HepG2 (cell line): ENCODE data around the gene SCML1. TPM values are rescaled to one million over a fixed set of nuclear protein-coding genes. Genes with fewer than 3 reads are reported as not detected.

Experiments
- ATAC-seq: fragments of 200-7000 bp; cut with Tn5 transposase; 3 replicates; pipeline ENCODE4 v1.9.1; 2020; ENCODE audit warnings: mild to moderate bottlenecking, moderate library complexity
- BruUV-seq: library from RNA; stranded (reverse); fragments of 400-500 nt; replicated peaks from 2 replicates; lab custom pipeline; 2021; lab: Mats Ljungman, UMichigan
- CTCF ChIA-PET: fragments of 300-600 bp; formaldehyde crosslinking; extraction: SDS; loops from one replicate; lab custom pipeline; 2021; ENCODE audit warnings: low total read pairs, inconsistent platforms, low intra/inter-chr PET ratio; lab: Yijun Ruan, JAX
- POLR2A ChIA-PET: fragments of 350-600 bp; sonication (Branson Sonifier 250); formaldehyde crosslinking; loops from one replicate; lab custom pipeline; 2020; ENCODE audit warnings: antibody characterized with exemption, inconsistent platforms; lab: Yijun Ruan, JAX
- DNase-seq: peaks from one replicate; pipeline ENCODE4 v3.0.0-alpha.2; 2015; ENCODE audit warnings: low spot score
- FAIRE-seq: peaks from 3 replicates; lab custom pipeline; 2011; peaks lifted over from hg19 to GRCh38; lab: Jason Lieb, UNC
- H2AFZ ChIP-seq: one replicate; pipeline ENCODE4 v1.6.1; 2011; ENCODE audit warnings: low read length, inconsistent platforms
- H3K27ac ChIP-seq: fragments of 300-600 bp; 3 replicates; pipeline ENCODE4 v1.8.0; 2011; ENCODE audit warnings: mixed run types, mild to moderate bottlenecking, mixed read lengths, low read length, inconsistent platforms; ENCODE audit not compliant: insufficient read depth; ENCODE audit errors: extremely low read length
- H3K27me3 ChIP-seq, 2 experiments: fragments of 200-600 bp in 1 of 2; 2 replicates in 1 of 2; 3 replicates in 1 of 2; pipeline versions ENCODE4 v1.6.0 to v1.8.0; 2011; ENCODE audit warnings: low read length in 2 of 2, mild to moderate bottlenecking in 2 of 2, moderate library complexity in 2 of 2, inconsistent platforms in 1 of 2; ENCODE audit not compliant: insufficient read depth in 2 of 2, control insufficient read depth in 1 of 2
- H3K36me3 ChIP-seq, 2 experiments: fragments of 200-600 bp in 1 of 2; replicated peaks in 1 of 2; 2 replicates in 1 of 2; 3 replicates in 1 of 2; pipeline versions ENCODE4 v1.5.1 to v1.8.0; 2011; ENCODE audit warnings: low read length in 2 of 2, inconsistent platforms in 1 of 2; ENCODE audit not compliant: insufficient read depth in 2 of 2, control insufficient read depth in 1 of 2
- H3K4me1 ChIP-seq: 2 replicates; pipeline ENCODE4 v1.5.1; 2012; ENCODE audit warnings: low read length, inconsistent platforms; ENCODE audit not compliant: insufficient read depth
- H3K4me2 ChIP-seq: 2 replicates; pipeline ENCODE4 v1.6.0; 2011; ENCODE audit warnings: low read depth, low read length, inconsistent platforms
- H3K4me3 ChIP-seq, 3 experiments: fragments of 200-600 bp in 1 of 3; sonication (generic), shearing (Covaris generic) in 1 of 3; replicated peaks in 1 of 3; 2 replicates each; pipeline ENCODE4 v1.5.1; 2011 to 2016; ENCODE audit warnings: low read length in 3 of 3, inconsistent platforms in 2 of 3, low read depth in 2 of 3, mild to moderate bottlenecking in 2 of 3, control low read depth in 1 of 3, mixed read lengths in 1 of 3; ENCODE audit not compliant: insufficient read depth in 1 of 3
- H3K79me2 ChIP-seq: one replicate; pipeline ENCODE4 v1.6.1; 2011; ENCODE audit warnings: low read length, inconsistent platforms; ENCODE audit not compliant: insufficient read depth
- H3K9ac ChIP-seq: 2 replicates; pipeline ENCODE4 v1.6.0; 2011; ENCODE audit warnings: mild to moderate bottlenecking, low read depth, low read length, inconsistent platforms; ENCODE audit not compliant: insufficient read depth
- H3K9me3 ChIP-seq: 2 replicates; pipeline ENCODE4 v1.5.1; 2012; ENCODE audit warnings: mild to moderate bottlenecking, low read length
- H4K20me1 ChIP-seq: 2 replicates; pipeline ENCODE4 v1.6.0; 2011; ENCODE audit warnings: inconsistent platforms, mild to moderate bottlenecking, low read length, moderate library complexity; ENCODE audit not compliant: insufficient read depth
- AHDC1 ChIP-seq: sonication (generic); formaldehyde crosslinking; IDR thresholded peaks from 2 replicates; pipeline ENCODE4 v1.5.1; 2020; ENCODE audit warnings: mild to moderate bottlenecking, missing genetic modification reagents, borderline replicate concordance
- ARNTL ChIP-seq: sonication (generic); formaldehyde crosslinking; IDR thresholded peaks from 2 replicates; pipeline ENCODE4 v1.4.0; 2020; ENCODE audit warnings: mild to moderate bottlenecking, missing genetic modification reagents
- EEA1 ChIP-seq: sonication (generic); formaldehyde crosslinking; IDR thresholded peaks from 2 replicates; pipeline ENCODE4 v1.5.1; 2020; ENCODE audit warnings: mild to moderate bottlenecking, missing genetic modification reagents, borderline replicate concordance
- FOXM1 ChIP-seq: sonication (generic); formaldehyde crosslinking; IDR thresholded peaks from 2 replicates; pipeline ENCODE4 v1.5.0; 2020; ENCODE audit warnings: missing genetic modification reagents
- NCOA1 ChIP-seq: sonication (generic); formaldehyde crosslinking; IDR thresholded peaks from 2 replicates; pipeline ENCODE4 v1.9.0; 2021; ENCODE audit warnings: missing genetic modification reagents
- NR3C1 ChIP-seq: sonication (generic); formaldehyde crosslinking; IDR thresholded peaks from 2 replicates; pipeline ENCODE4 v1.4.0; 2020; ENCODE audit warnings: missing genetic modification reagents
- PAWR ChIP-seq: sonication (generic); formaldehyde crosslinking; IDR thresholded peaks from 2 replicates; pipeline ENCODE4 v1.4.0; 2020; ENCODE audit warnings: missing genetic modification reagents, mild to moderate bottlenecking, borderline replicate concordance
- SNAI1 ChIP-seq: sonication (generic); formaldehyde crosslinking; IDR thresholded peaks from 2 replicates; pipeline ENCODE4 v1.5.0; 2020; ENCODE audit warnings: mild to moderate bottlenecking, missing genetic modification reagents, borderline replicate concordance
- THRA ChIP-seq: sonication (generic); formaldehyde crosslinking; IDR thresholded peaks from 2 replicates; pipeline ENCODE4 v1.4.0; 2020; ENCODE audit warnings: missing genetic modification reagents, borderline replicate concordance
- XRCC5 ChIP-seq: fragments of 200-400 bp; formaldehyde crosslinking; optimal IDR thresholded peaks from 2 replicates; pipeline ENCODE3; 2017; ENCODE audit warnings: mild to moderate bottlenecking, low read length
- ZBTB7A ChIP-seq: sonication (generic); formaldehyde crosslinking; IDR thresholded peaks from 2 replicates; pipeline ENCODE4 v1.8.0; 2022; ENCODE audit warnings: mild to moderate bottlenecking, missing genetic modification reagents
- ZC3H4 ChIP-seq: sonication (generic); formaldehyde crosslinking; IDR thresholded peaks from 2 replicates; pipeline ENCODE4 v1.4.0; 2020; ENCODE audit warnings: missing genetic modification reagents, borderline replicate concordance
- ZNF329 ChIP-seq: sonication (generic); formaldehyde crosslinking; IDR thresholded peaks from 2 replicates; pipeline ENCODE4 v1.9.0; 2021; ENCODE audit warnings: low read depth, mild to moderate bottlenecking, missing genetic modification reagents
- ZNF343 ChIP-seq: sonication (generic); formaldehyde crosslinking; IDR thresholded peaks from 2 replicates; pipeline ENCODE4 v1.4.0; 2020; ENCODE audit warnings: mild to moderate bottlenecking, missing genetic modification reagents
- ZNF672 ChIP-seq: sonication (generic); formaldehyde crosslinking; IDR thresholded peaks from 2 replicates; pipeline ENCODE4 v1.8.1; 2022; ENCODE audit warnings: missing genetic modification reagents
- WGBS: methylation state at CpG from one replicate; pipeline ENCODE4 v1.1.6; 2017; ENCODE audit warnings: low lambda C conversion rate; 5-methylcytosine and 5-hydroxymethylcytosine counted together
- in situ Hi-C: cut with HindIII; loops from 2 replicates; pipeline ENCODE4 v1.10.0; 2017; ENCODE audit warnings: low pct_unique_long_range_greater_than_20kb; ENCODE audit not compliant: extremely low pct_ligation_motif_present
- intact Hi-C: fragments of 100-400 bp; cut with micrococcal nuclease; formaldehyde crosslinking; loops from one replicate; pipeline ENCODE4 v1.10.0; 2022; ENCODE audit not compliant: unreplicated experiment
- polyA plus RNA-seq, 8 experiments: library from polyadenylated mRNA; depleted of rRNA in 3 of 8; stranded (reverse) in 7 of 8; unstranded in 1 of 8; fragments of >200 nt; fragmentation: Illumina TruSeq in 4 of 8; extraction: Trizol in 4 of 8; gene quantifications; 2 replicates each; pipeline versions ENCODE4 v1.2.1 to v1.2.3, GENCODE V29; 2011 to 2016; ENCODE audit warnings: low read depth in 4 of 8, missing spikeins in 1 of 8, mixed read lengths in 1 of 8; ENCODE audit not compliant: insufficient read depth in 1 of 8
- total RNA-seq, 5 experiments: library from RNA; depleted of rRNA; stranded (reverse); fragments of >200 nt; fragmentation: Illumina TruSeq; extraction: Trizol; gene quantifications; 2 replicates each; pipeline ENCODE4 v1.2.3, GENCODE V29; 2016; ENCODE audit warnings: low read depth in 1 of 5
- TF ChIP-seq, protein P1 (sequence below): sonication (generic); formaldehyde crosslinking; conservative IDR thresholded peaks from 2 replicates; pipeline ENCODE4 v1.4.0; 2020; ENCODE audit warnings: missing genetic modification reagents

Gene SCML1
- total and polyA plus RNA-seq, 2 of the 13 experiments (the other 11 are each of a cell fraction or from before 2014, with no cell fraction given), result 24.2 to 129 TPM

- no peaks in the 10 kb centered on the region for H3K36me3 ChIP-seq
- ATAC-seq (no peak), DNase-seq (no peak), FAIRE-seq (peak; percentile 40)
- peaks cover 5% of the 10 kb centered on the region; the same call in 1 of the 2 replicates for H4K20me1 ChIP-seq
- H3K4me2 ChIP-seq, result peak overlapping the region; percentile 73
- H3K9me3 ChIP-seq, result no peaks in the 10 kb centered on the region
- peak overlapping the region; percentile 94 for H3K27ac ChIP-seq
- H3K27me3 ChIP-seq, result no peaks in the 10 kb centered on the region
- peaks cover 54% of the 10 kb centered on the region for H3K4me1 ChIP-seq
- in situ Hi-C loops, result no loop called here
- intact Hi-C loops, result no loop called here
- H3K79me2 ChIP-seq, result peaks cover 66% of the 10 kb centered on the region
- no peak for TF ChIP-seq NR3C1 (CRISPR knock-in tag)
- TF ChIP-seq ARNTL, result no peak
- no peak for TF ChIP-seq ZNF343 (CRISPR knock-in tag)
- no peak for TF ChIP-seq ZNF329
- TF ChIP-seq PAWR (CRISPR knock-in tag), result no peak
- no peak for TF ChIP-seq ZBTB7A (CRISPR knock-in tag)
- no peak for TF ChIP-seq EEA1 (CRISPR knock-in tag)
- TF ChIP-seq ZNF672 (CRISPR knock-in tag), result no peak
- TF ChIP-seq XRCC5, result no peak
- no peak for TF ChIP-seq NCOA1 (CRISPR knock-in tag)
- TF ChIP-seq AHDC1 (CRISPR knock-in tag), result no peak
- no peak for TF ChIP-seq THRA
- TF ChIP-seq SNAI1 (CRISPR knock-in tag), result no peak
- TF ChIP-seq, protein P1, sequence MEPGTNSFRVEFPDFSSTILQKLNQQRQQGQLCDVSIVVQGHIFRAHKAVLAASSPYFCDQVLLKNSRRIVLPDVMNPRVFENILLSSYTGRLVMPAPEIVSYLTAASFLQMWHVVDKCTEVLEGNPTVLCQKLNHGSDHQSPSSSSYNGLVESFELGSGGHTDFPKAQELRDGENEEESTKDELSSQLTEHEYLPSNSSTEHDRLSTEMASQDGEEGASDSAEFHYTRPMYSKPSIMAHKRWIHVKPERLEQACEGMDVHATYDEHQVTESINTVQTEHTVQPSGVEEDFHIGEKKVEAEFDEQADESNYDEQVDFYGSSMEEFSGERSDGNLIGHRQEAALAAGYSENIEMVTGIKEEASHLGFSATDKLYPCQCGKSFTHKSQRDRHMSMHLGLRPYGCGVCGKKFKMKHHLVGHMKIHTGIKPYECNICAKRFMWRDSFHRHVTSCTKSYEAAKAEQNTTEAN (CRISPR knock-in tag), result no peak
- no peak for TF ChIP-seq FOXM1
- TF ChIP-seq ZC3H4 (CRISPR knock-in tag), result no peak
- no peak overlapping the region for H2AFZ ChIP-seq
- CTCF ChIA-PET, result no interaction called here
- BruUV-seq, result no TSS peak
- H3K4me3 ChIP-seq, result peak overlapping the region; percentile 79 to 82 (median 81)
- POLR2A ChIA-PET, result interaction anchor here (2.2 kb wide), 1 partner anchor 32 kb away, joined by 10 read pairs; no protein-coding TSS in a partner anchor
- peak overlapping the region; percentile 90 for H3K9ac ChIP-seq
- WGBS, result 4% methylated on average over 6 of the region's 6 CpGs
Measured at GRCh38 chrX:17738737-17739535, 1.6 kb downstream of the SCML1 start.
